T-cell (primary cell): Measurements from ENCODE around the gene FBXL5. TPM values are rescaled to one million over a fixed set of nuclear protein-coding genes. Genes with fewer than 3 reads are reported as not detected.

ENCODE experiments used
- ATAC-seq, 4 experiments: fragments of 200-7000 bp in 3 of 4; fragments of 150-1000 bp in 1 of 4; cut with Tn5 transposase; replicated peaks in 1 of 4; 1 replicate in 3 of 4; 2 replicates in 1 of 4; pipeline ENCODE4 v1.10.0; 2021; ENCODE audit warnings: moderate library complexity in 3 of 4, mild to moderate bottlenecking in 2 of 4, moderate number of reproducible peaks in 1 of 4
- CTCF ChIA-PET, 2 donors: fragments of 300-600 bp; sonication (Branson Sonifier 250); formaldehyde crosslinking; loops; one replicate each; lab custom pipeline; 2022; ENCODE audit warnings: antibody characterized with exemption in 2 of 2; lab: Charles Lee
- POLR2A ChIA-PET, 2 donors: fragments of 300-600 bp; sonication (Branson Sonifier 250); formaldehyde crosslinking; loops; one replicate each; lab custom pipeline; 2022; ENCODE audit warnings: antibody characterized with exemption in 2 of 2; lab: Charles Lee
- DNase-seq, 35 experiments: peaks; one replicate each; pipeline versions ENCODE4 v3.0.0 to v3.0.0-alpha.2; 2013 to 2023
- H3K27ac ChIP-seq: one replicate; pipeline ENCODE4 v1.5.1; 2013; ENCODE audit warnings: low read length
- H3K27me3 ChIP-seq, 2 experiments: replicated peaks in 1 of 2; 1 replicate in 1 of 2; 2 replicates in 1 of 2; pipeline versions ENCODE4 v1.6.1 to v1.7.0; 2013; ENCODE audit warnings: low read length in 1 of 2, mixed read lengths in 1 of 2; ENCODE audit not compliant: control insufficient read depth in 2 of 2, insufficient read depth in 2 of 2; ENCODE audit errors: extremely low read depth in 1 of 2
- H3K36me3 ChIP-seq, 2 donors: 1 replicate in 1 of 2; 2 replicates in 1 of 2; pipeline versions ENCODE4 v1.6.1 to v1.7.0; 2013; ENCODE audit warnings: low read length in 1 of 2; ENCODE audit not compliant: control insufficient read depth in 2 of 2, insufficient read depth in 1 of 2; ENCODE audit errors: extremely low read depth in 1 of 2
- H3K4me1 ChIP-seq, 2 experiments: 1 replicate in 1 of 2; 2 replicates in 1 of 2; pipeline versions ENCODE4 v1.6.1 to v1.7.0; 2013; ENCODE audit warnings: low read length in 2 of 2, mixed read lengths in 1 of 2; ENCODE audit not compliant: insufficient read depth in 2 of 2, control insufficient read depth in 1 of 2; ENCODE audit errors: extremely low read depth in 1 of 2
- H3K4me3 ChIP-seq, 2 donors: 1 replicate in 1 of 2; 2 replicates in 1 of 2; pipeline versions ENCODE4 v1.5.1 to v1.7.0; 2013; ENCODE audit warnings: mild to moderate bottlenecking in 2 of 2, low read length in 1 of 2, moderate library complexity in 1 of 2; ENCODE audit not compliant: control insufficient read depth in 1 of 2; ENCODE audit errors: extremely low read depth in 1 of 2
- H3K9me3 ChIP-seq: 2 replicates; pipeline ENCODE4 v1.7.0; 2013
- H3K27ac Mint-ChIP-seq, 2 donors: one replicate each; pipeline ENCODE4 v1.8.0; 2020 to 2021; ENCODE audit warnings: mild to moderate bottlenecking in 2 of 2, mixed read lengths in 2 of 2
- H3K27me3 Mint-ChIP-seq, 2 donors: one replicate each; pipeline ENCODE4 v1.8.0; 2021 to 2022; ENCODE audit warnings: mixed read lengths in 2 of 2
- H3K36me3 Mint-ChIP-seq: one replicate; pipeline ENCODE4 v1.8.0; 2021; ENCODE audit warnings: mixed read lengths
- H3K4me1 Mint-ChIP-seq, 3 donors: one replicate each; pipeline ENCODE4 v1.8.0; 2020 to 2022; ENCODE audit warnings: mixed read lengths in 3 of 3, mild to moderate bottlenecking in 1 of 3
- H3K4me3 Mint-ChIP-seq, 3 donors: one replicate each; pipeline ENCODE4 v1.8.0; 2020 to 2022; ENCODE audit warnings: mild to moderate bottlenecking in 3 of 3, mixed read lengths in 3 of 3, moderate library complexity in 3 of 3
- H3K9me3 Mint-ChIP-seq, 3 donors: one replicate each; pipeline ENCODE4 v1.8.0; 2020 to 2022; ENCODE audit warnings: mixed read lengths in 3 of 3
- WGBS: methylation state at CpG from one replicate; pipeline ENCODE4 v1.1.5; 2013; ENCODE audit warnings: missing lambda C conversion rate; ENCODE audit not compliant: insufficient coverage; 5-methylcytosine and 5-hydroxymethylcytosine counted together
- total RNA-seq, 35 experiments: library from RNA in 6 of 35; stranded (reverse) in 6 of 35; fragments of 120-200 nt in 1 of 35; gene quantifications; one replicate each; pipeline versions ENCODE4 v1.2.1 to v1.2.4 and lab custom pipeline; 2013 to 2026

FBXL5 gene
- total RNA-seq, 5 donors from 2014 or later (not counting 1 experiment from before 2014, with no cell fraction given), result 40.2 to 64.6 (median 45.0) TPM

GRCh38 chr4:15668566-15669435 lies 13.6 kb upstream of the FBXL5 start:
- no peaks in the 10 kb centered on the region for H3K9me3 Mint-ChIP-seq
- no peak overlapping the region for H3K27ac Mint-ChIP-seq
- ChIA-PET CTCF (interaction anchor here in 1 of 2 donors (0.6 kb wide), 2 partner anchors 137 to 194 kb away, joined by 3 read pairs; no protein-coding TSS in a partner anchor), POLR2A (interaction anchor here in 1 of 2 donors (0.6 kb wide), 1 partner anchor 121 kb away, joined by 5 read pairs; no protein-coding TSS in a partner anchor)
- H3K36me3 Mint-ChIP-seq, result no peaks in the 10 kb centered on the region
- no peaks in the 10 kb centered on the region for H3K27me3 Mint-ChIP-seq
- Histone ChIP-seq H3K27ac (no peak overlapping the region), H3K9me3 (no peaks in the 10 kb centered on the region), H3K4me3 (no peak overlapping the region), H3K36me3 (no peaks in the 10 kb centered on the region), H3K27me3 (no peaks in the 10 kb centered on the region), H3K4me1 (no peaks in the 10 kb centered on the region)
- no CpG with 5 or more reads among the region's 1 CpG for WGBS
- DNase-seq (no peak), ATAC-seq (peak in 1 of 4 experiments; percentile 13)
- H3K4me1 Mint-ChIP-seq, result peaks cover 0 to 6% (median 0%) of the 10 kb centered on the region in 3 donors
- no peak overlapping the region for H3K4me3 Mint-ChIP-seq

- ChIA-PET CTCF (no interaction called here), POLR2A (no interaction called here)
- no peak overlapping the region for H3K4me3 Mint-ChIP-seq
- H3K4me1 ChIP-seq, result no peaks in the 10 kb centered on the region
- H3K9me3 Mint-ChIP-seq, result no peaks in the 10 kb centered on the region
- ATAC-seq, result no peak
- H3K27ac Mint-ChIP-seq, result no peak overlapping the region
- H3K4me3 ChIP-seq, result no peak overlapping the region
- no peak overlapping the region for H3K27ac ChIP-seq
- DNase-seq, result no peak
- no peaks in the 10 kb centered on the region for H3K27me3 ChIP-seq
- H3K27me3 Mint-ChIP-seq, result no peaks in the 10 kb centered on the region
- no peaks in the 10 kb centered on the region for H3K36me3 Mint-ChIP-seq
- H3K9me3 ChIP-seq, result no peaks in the 10 kb centered on the region
- H3K4me1 Mint-ChIP-seq, result peaks cover 0 to 6% (median 0%) of the 10 kb centered on the region in 3 donors
- no peaks in the 10 kb centered on the region for H3K36me3 ChIP-seq
- 88% methylated on average over 2 of the region's 4 CpGs for WGBS
Measured at GRCh38 chr4:15667006-15667405, 11.8 kb upstream of the FBXL5 start.

DNA sequence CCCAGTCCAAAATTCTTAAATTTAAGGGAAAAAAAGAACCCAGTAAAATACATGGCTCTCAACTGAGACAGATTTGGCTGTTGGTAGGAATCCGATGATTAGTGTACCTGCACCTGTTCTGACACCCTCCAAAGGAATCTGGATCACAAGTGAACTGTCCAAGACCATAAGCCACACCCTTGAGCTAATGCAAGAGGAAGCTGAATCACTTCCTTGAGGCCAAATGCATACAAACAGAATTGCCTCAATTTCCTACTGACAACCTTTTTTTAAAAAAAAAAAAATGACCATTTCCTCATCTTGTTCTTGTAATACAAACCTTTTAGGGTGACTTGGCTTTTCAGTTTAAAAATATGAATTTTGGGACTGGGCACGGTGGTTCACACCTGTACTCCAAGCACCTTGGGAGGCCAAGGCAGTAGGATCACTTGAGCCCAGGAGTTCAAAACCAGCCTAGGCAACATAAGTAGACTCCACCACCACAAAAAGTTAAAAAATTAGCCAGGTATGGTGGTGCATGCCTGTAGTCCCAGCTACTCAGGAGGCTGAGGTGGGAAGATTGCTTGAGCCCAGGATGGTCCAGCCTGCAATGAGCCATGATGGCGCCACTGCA lies 10.7 kb upstream of the FBXL5 start:
- ChIA-PET POLR2A (no interaction called here), CTCF (interaction anchor here in 1 of 2 donors (0.7 kb wide), 1 partner anchor 194 kb away, joined by 4 read pairs; no protein-coding TSS in a partner anchor)

DNA sequence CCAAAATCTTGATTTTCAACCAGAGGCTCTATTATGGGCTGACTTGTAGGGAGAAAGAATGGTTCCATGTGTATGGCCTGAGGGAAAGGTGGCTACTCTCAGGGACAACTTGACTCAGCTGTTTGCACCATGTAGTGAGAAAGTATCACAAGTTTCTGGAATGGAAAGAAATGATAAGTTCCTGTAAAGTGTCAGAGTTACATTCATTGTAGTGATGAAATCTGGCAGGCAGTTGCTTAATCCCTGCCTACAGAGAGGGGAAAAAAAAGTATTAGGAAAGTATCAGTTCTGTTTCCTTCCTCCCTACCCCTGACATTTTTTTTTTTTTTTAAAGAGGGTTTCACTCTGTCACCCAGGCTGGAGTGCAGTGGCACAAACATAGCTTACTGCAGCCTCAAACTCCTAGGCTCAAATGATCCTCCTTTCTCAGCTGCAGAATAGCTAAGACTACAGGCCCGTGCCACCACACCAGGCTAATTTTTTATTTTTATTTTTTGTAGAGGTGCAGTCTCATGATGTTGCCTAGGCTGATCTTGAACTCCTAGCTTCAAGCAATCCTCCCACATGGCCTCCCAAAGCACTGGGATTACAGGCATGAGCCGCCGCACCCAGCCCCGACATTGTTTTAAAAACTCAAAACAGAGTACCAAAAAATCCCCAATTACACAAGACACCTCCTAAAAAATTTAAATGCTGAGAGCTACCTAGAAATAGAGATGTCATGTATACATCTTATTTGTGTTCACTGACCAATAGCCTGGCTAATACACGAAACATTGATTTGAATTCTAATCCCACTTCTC lies 4.8 kb upstream of the FBXL5 start:
- Histone ChIP-seq H3K27ac (no peak overlapping the region), H3K36me3 (no peaks in the 10 kb centered on the region), H3K27me3 (no peaks in the 10 kb centered on the region), H3K4me3 (no peak overlapping the region), H3K9me3 (no peaks in the 10 kb centered on the region), H3K4me1 (peaks cover 3 to 9% of the 10 kb centered on the region in 2 experiments)
- ATAC-seq (no peak), DNase-seq (no peak)
- H3K27ac Mint-ChIP-seq, result no peak overlapping the region
- no peak overlapping the region for H3K4me3 Mint-ChIP-seq
- no peaks in the 10 kb centered on the region for H3K36me3 Mint-ChIP-seq
- peaks cover 0 to 5% (median 5%) of the 10 kb centered on the region in 3 donors for H3K4me1 Mint-ChIP-seq
- no peaks in the 10 kb centered on the region for H3K9me3 Mint-ChIP-seq
- no CpG with 5 or more reads among the region's 5 CpGs for WGBS
- ChIA-PET POLR2A (interaction anchor here in 1 of 2 donors (0.6 kb wide), 1 partner anchor 653 kb away, joined by 3 read pairs; no protein-coding TSS in a partner anchor), CTCF (interaction anchor here in 1 of 2 donors (0.6 to 0.7 kb wide), 4 partner anchors 9 to 660 kb away, joined by 3 to 4 read pairs (median 4); no protein-coding TSS in a partner anchor)
- H3K27me3 Mint-ChIP-seq, result no peaks in the 10 kb centered on the region

More for the DNA sequence above, 10.7 kb upstream of the FBXL5 start:
- H3K27ac Mint-ChIP-seq, result no peak overlapping the region
- no CpG with 5 or more reads among the region's 3 CpGs for WGBS
- H3K4me1 Mint-ChIP-seq, result peaks cover 0 to 6% (median 0%) of the 10 kb centered on the region in 3 donors
- no peaks in the 10 kb centered on the region for H3K36me3 Mint-ChIP-seq
- H3K4me3 Mint-ChIP-seq, result no peak overlapping the region
- H3K27me3 Mint-ChIP-seq, result no peaks in the 10 kb centered on the region
- Histone ChIP-seq H3K36me3 (no peaks in the 10 kb centered on the region), H3K27me3 (no peaks in the 10 kb centered on the region), H3K27ac (no peak overlapping the region), H3K4me3 (no peak overlapping the region), H3K9me3 (no peaks in the 10 kb centered on the region), H3K4me1 (no peaks in the 10 kb centered on the region)
- H3K9me3 Mint-ChIP-seq, result no peaks in the 10 kb centered on the region
- DNase-seq (no peak), ATAC-seq (no peak)

- Mint-ChIP-seq H3K27ac (no peak overlapping the region), H3K36me3 (no peaks in the 10 kb centered on the region), H3K4me1 (peaks cover 8 to 13% (median 11%) of the 10 kb centered on the region in 3 donors), H3K27me3 (no peaks in the 10 kb centered on the region), H3K4me3 (no peak overlapping the region), H3K9me3 (no peaks in the 10 kb centered on the region)
- H3K27me3 ChIP-seq, result no peaks in the 10 kb centered on the region
- no CpG with 5 or more reads among the region's 2 CpGs for WGBS
- no peak overlapping the region for H3K27ac ChIP-seq
- ChIA-PET CTCF (no interaction called here), POLR2A (no interaction called here)
- DNase-seq (no peak), ATAC-seq (no peak)
- H3K36me3 ChIP-seq, result no peaks in the 10 kb centered on the region
- peaks cover 6 to 16% of the 10 kb centered on the region in 2 experiments for H3K4me1 ChIP-seq
- no peak overlapping the region for H3K4me3 ChIP-seq
- no peaks in the 10 kb centered on the region for H3K9me3 ChIP-seq
Measured at GRCh38 chr4:15658781-15659180, 3.6 kb upstream of the FBXL5 start.
